IPS DF 19.7 (cell line): ENCODE results near the gene OR7C2.

Experiments
- DNase-seq: peaks from one replicate; pipeline ENCODE4 v3.0.0-alpha.2; 2013; ENCODE audit warnings: low read depth, low spot score

Gene OR7C2

DNA sequence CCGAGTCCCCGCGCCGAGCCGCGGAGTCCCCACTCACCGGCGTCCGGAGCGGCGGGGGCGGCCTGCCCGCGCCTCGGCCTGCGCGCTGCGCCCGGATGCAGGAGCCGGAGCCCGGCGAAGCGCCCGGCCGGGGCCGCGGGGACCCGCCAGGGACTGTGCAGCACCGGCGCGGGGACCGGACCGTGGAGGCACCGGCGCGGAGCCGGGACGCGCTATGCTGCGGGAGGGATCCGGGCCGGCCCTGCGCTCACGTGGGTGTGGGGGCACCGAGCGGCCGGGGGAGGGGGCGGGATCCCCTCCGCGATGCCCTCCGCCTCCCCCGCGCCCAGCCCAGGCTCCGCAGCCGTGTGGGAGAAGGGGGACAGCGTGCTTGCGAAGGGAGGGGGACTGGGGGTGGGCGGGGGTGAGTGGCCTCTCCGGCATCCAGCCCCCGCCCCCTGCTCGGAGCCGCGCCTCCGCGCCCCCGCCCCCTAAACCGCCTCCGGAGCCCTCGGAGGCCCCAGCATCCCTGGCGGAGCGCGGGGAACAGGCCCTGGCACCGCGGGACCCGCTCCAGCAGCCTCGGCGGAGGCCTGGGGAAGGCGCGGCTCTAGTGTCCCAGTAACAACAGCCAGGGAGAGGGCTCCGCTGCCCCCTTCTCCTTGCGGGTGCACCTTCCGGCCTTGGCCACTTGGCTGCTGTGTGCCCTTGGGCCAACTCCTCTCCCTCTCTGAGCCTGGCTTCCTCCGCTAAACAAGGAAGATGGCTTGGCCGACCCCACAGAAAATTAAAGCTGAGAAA, 38.4 kb downstream of the OR7C2 start, which contains the start of gene SLC1A6:
Gene SLC1A6 (minus strand): TSS at position 389 of the 780 bp plus-strand sequence. CDS start 6,954 bp downstream, outside the sequence.
- no peak for DNase-seq

GRCh38 chr19:14985133-14985532, 43.8 kb downstream of the OR7C2 start:
- DNase-seq = no peak
